ENCODE data around the gene HIF3A.

GRCh38 chr19:46391296-46392251 is 94.7 kb downstream of the HIF3A start:
- no peak for TF ChIP-seq CTCF (IDR thresholded peaks at IDR 0.05)
- TF ChIP-seq POLR2A (IDR thresholded peaks at IDR 0.05), result no peak
